ENCODE data around the gene RAD51B. TPM values are rescaled to one million over a fixed set of nuclear protein-coding genes. Genes with fewer than 3 reads are reported as not detected.

Gene RAD51B
- total and polyA plus RNA-seq, 9 of the 15 experiments (the other 6 are each of a cell fraction or from before 2014, with no cell fraction given): 8.5 to 17.3 (median 11.3) TPM

GRCh38 chr14:68401317-68401716 is 581.7 kb downstream of the RAD51B start (continued):
- TF ChIP-seq KLF1 (tag; IDR thresholded peaks at IDR 0.05) (no peak), DPF2 (IDR thresholded peaks at IDR 0.05) (no peak), SIN3B (IDR thresholded peaks at IDR 0.05; ENCODE audit: low read depth) (no peak), IFI16 (CRISPR knock-in tag; IDR thresholded peaks at IDR 0.05) (no peak), SNRNP70 (optimal IDR thresholded peaks at IDR 0.05; ENCODE audit: low read depth, low read length) (no peak), PURB (CRISPR knock-in tag; IDR thresholded peaks at IDR 0.05; ENCODE audit: low read depth) (no peak), KLF16 (IDR thresholded peaks at IDR 0.05) (no peak), ZBTB7A (IDR thresholded peaks at IDR 0.05; ENCODE audit: borderline replicate concordance, control insufficient read depth, low read depth, low read length) (no peak), ARID1B (IDR thresholded peaks at IDR 0.05) (no peak), ZNF75A (CRISPR knock-in tag; IDR thresholded peaks at IDR 0.05) (no peak), CBX2 (IDR thresholded peaks at IDR 0.05; ENCODE audit: insufficient read depth, low read length, poor library complexity, severe bottlenecking) (no peak), MYBL2 (IDR thresholded peaks at IDR 0.05; ENCODE audit: low read depth) (no peak), MYBL2 (CRISPR knock-in tag; IDR thresholded peaks at IDR 0.05; ENCODE audit: borderline replicate concordance) (no peak), SMARCB1 (IDR thresholded peaks at IDR 0.05; ENCODE audit: insufficient read length, low read depth) (no peak), TFAM (CRISPR knock-in tag; conservative IDR thresholded peaks at IDR 0.05) (no peak), MNT (conservative IDR thresholded peaks at IDR 0.05) (no peak), ZEB2 (IDR thresholded peaks at IDR 0.05) (peak; percentile 91), ZNF507 (tag; conservative IDR thresholded peaks at IDR 0.05) (no peak), CREB5 (CRISPR knock-in tag; IDR thresholded peaks at IDR 0.05) (no peak), ATF4 (CRISPR knock-in tag; IDR thresholded peaks at IDR 0.05) (peak; percentile 56; the same call in 1 of the 2 replicates), CHD2 (IDR thresholded peaks at IDR 0.05; ENCODE audit: low read depth, low read length) (no peak), SREBF2 (CRISPR knock-in tag; IDR thresholded peaks at IDR 0.05) (no peak), EP300 (IDR thresholded peaks at IDR 0.05; ENCODE audit: low read length) (peak; percentile 71; the same call in 1 of the 2 replicates), DNMT1 (IDR thresholded peaks at IDR 0.05) (no peak), PBX2 (CRISPR knock-in tag; IDR thresholded peaks at IDR 0.05; ENCODE audit: low read depth) (no peak), PBX2 (tag; conservative IDR thresholded peaks at IDR 0.05; ENCODE audit: low read depth) (no peak), NR2F6 (CRISPR knock-in tag; IDR thresholded peaks at IDR 0.05) (no peak)

All from K562 (cell line).